Stimulated activated CD4-positive, alpha-beta T cell treated with anti-CD3 and anti-CD28 coated beads, Interleukin-12 subunit alpha, Interleukin-12 subunit beta, amount 100 ng/mL, for 24 hours (primary cell): ENCODE measurements around the gene VAMP8.
"Not testable (repeated sequence)": the region's sequence is repeated elsewhere in the genome, so short reads cannot be mapped to it uniquely, and the experiment has no call there.

Experiments
- DNase-seq, 2 experiments: peaks; one replicate each; pipeline ENCODE4 v3.0.0-alpha.2; 2020; ENCODE audit warnings: low read depth in 2 of 2

The VAMP8 gene

DNA sequence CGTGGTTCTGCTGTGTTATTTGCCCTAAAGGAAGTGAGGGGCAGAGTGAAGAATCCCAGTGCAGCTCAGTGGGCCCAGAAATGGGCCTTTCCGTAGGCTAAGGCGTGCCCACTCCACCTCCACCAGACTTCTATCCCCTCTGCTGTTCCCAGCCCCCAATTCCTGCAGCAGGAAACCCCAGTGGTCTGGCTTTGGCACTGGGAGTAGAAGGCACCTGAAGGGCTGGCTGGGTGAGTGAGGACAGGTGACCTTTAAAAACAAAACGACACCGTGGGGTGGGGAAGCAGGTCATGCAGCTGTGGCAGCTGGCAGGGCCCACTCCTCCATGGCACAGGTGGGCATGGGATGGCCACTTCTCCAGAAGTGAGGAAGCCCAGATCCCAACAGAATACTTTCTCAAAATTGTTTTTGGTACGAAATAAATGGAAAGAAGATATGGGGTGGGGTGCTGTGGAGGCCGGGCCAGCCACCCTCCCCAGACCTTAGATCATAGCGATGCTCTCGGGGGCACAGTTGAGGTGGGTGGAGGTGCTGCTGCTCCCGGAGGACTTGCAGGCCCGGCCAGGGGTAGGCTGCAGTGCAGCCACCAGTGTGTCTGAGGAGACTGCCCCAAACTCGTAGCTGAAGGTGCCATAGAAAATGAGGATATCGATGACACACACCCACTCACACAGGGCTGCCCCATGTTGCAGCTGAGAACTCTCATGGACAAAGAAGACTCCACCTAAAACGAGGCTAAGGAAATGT lies 21.4 kb downstream of the VAMP8 start:
- no peak for DNase-seq

DNA sequence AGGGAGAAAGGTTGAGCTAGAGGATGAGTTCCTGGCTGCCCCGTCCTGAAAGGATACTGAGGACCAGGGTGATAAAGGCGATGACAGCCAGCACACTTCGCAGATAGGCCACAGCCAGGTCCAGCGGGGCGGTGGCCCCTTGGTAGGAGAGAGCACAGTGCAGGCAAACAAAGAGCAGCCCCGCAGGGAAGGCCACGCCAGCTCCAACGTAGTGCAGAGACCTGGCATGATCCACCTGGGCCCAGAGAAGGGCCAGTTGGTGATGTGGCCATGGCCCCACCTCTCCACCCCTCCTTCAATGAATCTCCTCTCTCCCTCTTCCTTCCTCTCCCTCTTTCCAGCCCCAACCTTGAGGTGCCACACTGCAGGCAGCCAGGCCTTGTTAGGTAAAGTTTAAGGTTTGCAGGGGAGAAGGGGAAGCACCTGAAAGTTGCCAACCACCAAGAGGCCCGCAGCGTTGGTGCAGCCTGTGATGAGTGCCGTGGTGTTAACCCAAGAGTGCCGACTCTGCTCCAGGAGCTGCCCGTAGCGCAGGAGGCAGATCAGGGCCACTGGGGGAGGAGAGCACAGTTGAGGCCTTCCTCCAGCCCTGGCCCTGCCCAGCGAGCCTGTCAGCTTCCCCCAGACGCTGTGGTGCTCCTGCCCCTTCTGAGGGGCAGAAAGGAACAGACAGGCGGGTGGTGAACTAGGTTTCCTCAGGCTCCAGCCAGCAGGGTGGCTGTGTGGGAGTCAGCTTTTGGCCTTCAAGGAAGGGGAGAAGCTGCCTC lies 22.3 kb downstream of the VAMP8 start:
- no peak for DNase-seq

DNA sequence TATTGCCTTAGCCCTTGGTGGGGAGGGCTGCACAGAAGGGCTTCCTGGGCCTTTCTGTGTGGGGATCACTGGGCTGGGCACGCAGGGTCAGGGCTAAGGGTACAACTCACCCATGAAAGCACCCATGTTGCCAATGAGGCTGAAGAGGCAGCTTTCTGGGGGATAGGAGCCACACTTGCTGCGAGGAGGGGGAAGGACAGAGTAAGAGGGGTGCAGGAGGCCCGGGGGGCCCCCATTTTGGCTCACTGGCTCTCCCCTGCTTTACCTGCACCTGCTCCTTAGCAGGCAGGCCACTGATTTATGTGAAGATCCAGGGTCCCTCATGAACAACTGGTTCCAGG lies 22.8 kb downstream of the VAMP8 start:
- DNase-seq: no peak

DNA sequence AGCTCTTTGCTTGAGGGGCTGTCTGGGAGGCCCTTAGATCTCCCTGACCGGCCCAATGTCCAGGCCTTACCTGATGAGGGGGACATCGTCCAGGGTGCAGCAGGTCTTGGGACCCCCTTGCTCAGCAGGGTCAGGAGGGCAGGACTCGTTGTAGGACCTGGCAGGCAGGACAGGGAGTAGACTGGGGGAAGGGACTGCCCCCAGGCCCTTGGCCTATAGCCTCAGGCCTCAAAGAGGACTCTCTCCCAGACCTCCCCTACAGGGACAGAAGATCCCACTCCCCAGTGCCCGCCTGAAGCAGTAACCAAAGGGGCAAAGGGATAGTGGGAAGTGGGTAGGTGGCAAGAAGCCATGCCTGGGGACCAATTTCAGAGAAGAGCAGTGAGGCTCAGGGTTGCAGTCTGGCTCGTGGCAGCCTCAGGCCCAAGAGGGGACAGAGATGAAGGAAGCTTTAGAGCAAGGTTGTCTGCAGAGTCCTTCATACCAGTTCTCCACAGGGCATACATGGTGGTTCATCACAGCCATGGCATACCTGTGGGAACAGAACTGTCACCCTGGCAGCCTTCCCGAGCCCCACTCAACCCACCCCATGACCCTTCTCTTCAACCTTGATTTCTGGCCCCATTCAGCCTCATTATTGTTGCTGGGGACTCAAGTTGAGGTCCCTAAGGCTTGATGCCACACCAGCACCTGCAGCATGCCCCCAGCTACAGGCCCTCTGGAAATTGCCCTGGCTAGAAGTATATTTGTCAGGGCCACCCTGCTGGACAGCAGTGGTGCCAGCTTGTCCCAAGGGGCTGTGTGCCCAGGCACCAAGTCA lies 23.8 kb downstream of the VAMP8 start:
- DNase-seq: no peak

DNA sequence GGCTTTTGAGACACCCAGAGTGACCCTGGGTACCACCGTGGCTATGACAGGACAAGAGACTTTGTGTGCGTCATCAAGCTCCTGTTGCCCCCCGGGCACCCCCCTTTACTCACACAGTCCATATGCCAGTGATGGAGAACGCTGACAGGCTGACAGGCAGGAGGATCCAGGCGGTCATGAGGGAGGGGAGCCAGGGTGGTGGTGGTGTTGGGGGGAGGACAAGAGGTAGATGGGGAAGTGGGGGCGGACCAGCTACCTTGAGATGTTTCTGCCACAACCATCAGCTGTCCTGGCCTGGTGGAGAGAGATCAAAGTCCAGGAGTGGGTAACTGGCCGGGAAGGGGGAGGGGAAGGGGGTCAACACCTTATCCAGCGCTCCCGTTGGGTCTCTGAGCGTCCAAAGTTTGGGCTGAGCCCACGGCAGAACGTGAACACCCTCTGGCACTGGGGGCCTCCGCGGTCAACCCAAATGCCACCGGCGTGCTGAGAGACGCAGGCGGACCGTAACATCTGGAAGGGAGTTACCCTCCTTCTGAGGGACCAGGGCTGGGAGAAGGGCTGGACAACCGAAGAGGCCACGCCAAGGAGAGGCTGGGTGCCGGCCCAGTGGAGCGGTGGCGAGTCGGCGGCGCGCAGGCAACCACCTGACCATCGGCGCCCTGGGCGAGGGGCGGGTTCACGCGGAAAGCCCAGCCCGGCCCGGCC lies 24.5 kb downstream of the VAMP8 start:
- DNase-seq: no peak

- peak; percentile 76 to 82 for DNase-seq
Measured at GRCh38 chr2:85602476-85603234, 25.3 kb downstream of the VAMP8 start, which contains the start of gene TMEM150A. Gene TMEM150A, minus strand, starts transcription at chr2:85602698. Its CDS starts 750 bp downstream, at chr2:85601948.

GRCh38 chr2:85604133-85604444 lies 26.7 kb downstream of the VAMP8 start:
- DNase-seq: not testable (repeated sequence)

- no peak for DNase-seq
Measured at GRCh38 chr2:85604568-85605339, 27.4 kb downstream of the VAMP8 start.

DNA sequence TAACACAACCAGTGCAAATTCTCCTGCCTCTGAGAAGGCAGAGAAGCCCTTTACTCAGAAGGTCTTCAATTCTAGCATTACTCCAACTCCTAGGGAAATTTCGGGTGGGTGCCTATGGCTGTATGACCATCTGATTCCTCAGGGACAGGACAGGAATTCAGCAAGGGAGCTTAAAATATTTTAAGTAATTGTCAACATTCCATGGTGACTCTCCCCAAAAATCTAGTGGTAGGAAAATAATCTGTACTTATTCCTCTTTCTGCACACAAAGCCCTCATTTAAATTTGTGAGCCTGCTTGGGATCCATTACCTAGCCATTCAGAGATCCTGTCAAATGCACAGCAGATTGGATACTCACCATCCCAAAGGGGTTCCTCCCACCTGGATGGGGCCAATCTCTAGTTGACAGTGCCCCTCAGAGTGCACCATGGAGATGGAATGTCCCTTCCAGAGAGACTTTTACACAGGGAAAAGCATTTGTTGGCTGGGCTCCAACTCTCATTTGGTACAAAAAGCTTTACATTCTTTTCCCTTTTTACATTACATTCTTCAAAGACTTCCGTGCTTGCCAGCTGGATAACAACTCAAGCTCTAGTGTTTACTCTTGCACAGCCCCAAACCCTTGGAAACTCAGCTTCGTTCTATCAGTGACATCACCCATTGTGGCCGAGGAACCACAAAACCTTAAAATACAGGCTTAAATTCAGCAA lies 28.2 kb downstream of the VAMP8 start:
- no peak for DNase-seq

GRCh38 chr2:85606116-85606455 lies 28.7 kb downstream of the VAMP8 start:
- DNase-seq: no peak

GRCh38 chr2:85607268-85608215 lies 30.2 kb downstream of the VAMP8 start:
- no peak for DNase-seq

DNA sequence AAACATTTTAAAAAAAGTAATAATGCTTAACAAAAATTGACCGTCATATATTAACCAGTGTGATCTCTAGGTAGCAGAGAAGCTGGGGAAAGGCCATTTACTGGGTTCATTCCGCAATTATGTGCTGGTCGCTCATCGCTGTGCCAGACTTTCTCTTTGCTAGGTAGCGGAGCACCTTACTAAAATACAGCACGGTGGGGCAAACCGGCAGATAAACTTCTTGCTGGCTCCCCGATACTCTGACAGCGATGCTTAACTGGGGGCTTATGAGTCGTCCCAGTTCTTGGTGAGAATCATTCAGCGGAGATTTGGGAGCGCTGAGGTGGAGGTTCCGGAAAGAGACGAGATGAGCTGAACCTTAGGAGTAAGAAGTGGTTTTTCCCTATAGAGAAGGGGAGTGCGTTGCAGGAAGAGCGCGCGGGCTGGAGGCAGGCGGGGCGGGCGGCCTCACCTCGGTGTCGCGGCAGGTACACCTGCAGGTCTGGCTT lies 33.9 kb downstream of the VAMP8 start:
- no peak for DNase-seq

GRCh38 chr2:85611705-85612587 lies 34.6 kb downstream of the VAMP8 start, which contains the start of gene C2orf68:
Gene C2orf68, minus strand, starts transcription at chr2:85612066. Its CDS starts 82 bp downstream, at chr2:85611984.
- DNase-seq: peak; percentile 79 to 87

DNA sequence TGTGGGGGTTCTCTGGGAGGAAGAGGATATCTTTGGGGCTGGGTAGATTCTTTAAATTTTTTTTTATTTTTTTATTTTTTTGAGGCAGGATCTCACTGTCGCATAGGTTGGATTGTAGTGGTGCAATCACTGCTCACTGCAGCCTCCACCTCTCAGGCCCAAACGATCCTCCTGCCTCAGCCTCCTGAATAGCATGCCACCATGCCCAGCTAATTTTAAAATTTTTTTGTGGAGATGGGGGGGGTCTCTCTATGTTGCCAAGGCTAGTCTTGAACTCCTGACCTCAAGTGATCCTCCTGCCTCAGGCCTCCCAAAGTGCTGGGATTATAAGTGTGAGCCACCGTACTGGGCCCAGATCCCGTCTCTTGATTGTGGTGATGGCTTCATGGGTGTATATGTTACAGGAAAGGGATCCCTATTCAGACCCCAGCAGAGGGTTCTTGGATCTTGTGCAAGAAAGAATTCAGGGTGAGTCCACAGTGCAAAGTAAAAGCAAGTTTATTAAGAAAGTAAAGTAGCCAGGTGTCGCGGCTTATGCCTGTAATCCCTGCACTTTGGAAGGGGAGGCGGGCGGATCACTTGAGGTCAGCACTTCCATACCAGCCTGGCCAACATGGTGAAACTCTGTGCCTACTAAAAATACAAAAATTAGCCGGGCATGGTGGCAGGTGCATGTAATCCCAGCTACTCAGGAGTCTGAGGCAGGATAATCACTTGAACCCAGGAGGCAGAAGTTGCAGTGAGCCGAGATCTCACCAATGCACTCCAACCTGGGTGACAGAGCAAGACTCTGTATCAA lies 36.5 kb downstream of the VAMP8 start:
- no peak for DNase-seq

- DNase-seq: not testable (repeated sequence)
Measured at GRCh38 chr2:85614757-85615156, 37.4 kb downstream of the VAMP8 start.

GRCh38 chr2:85615413-85615728 lies 38.0 kb downstream of the VAMP8 start:
- DNase-seq: no peak

DNA sequence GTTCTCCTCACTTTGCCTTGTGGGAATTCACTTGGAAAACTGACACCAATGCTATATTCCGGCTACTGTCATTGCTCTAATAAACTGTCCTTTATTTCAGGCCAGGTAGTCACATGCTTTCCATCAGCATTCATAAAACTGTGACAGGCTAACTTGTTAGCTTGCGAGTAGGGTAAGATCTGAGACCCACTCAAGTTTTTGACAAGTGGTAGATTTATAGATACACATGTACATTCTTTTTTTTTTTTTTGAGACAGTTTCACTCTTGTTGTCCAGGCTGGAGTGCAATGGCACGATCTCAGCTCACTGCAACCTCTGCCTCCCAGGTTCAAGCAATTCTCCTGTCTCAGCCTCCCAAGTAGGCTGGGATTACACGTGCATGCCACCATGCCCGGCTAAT lies 40.3 kb downstream of the VAMP8 start:
- DNase-seq: not testable (repeated sequence)
